Natural killer cell (primary cell): ENCODE measurements around the gene DOCK6. TPM values are rescaled to one million over a fixed set of nuclear protein-coding genes. Genes with fewer than 3 reads are reported as not detected.

Source experiments
- ATAC-seq, 3 donors: fragments of 150-1000 bp in 2 of 3; fragments of 200-7000 bp in 1 of 3; cut with Tn5 transposase; 1 replicate in 1 of 3; 2 replicates in 2 of 3; pipeline ENCODE4 v1.10.0; 2021; ENCODE audit warnings: mild to moderate bottlenecking in 2 of 3, moderate library complexity in 2 of 3
- DNase-seq, 2 donors: peaks; one replicate each; pipeline versions ENCODE4 v3.0.0 to v3.0.0-alpha.2; 2013 to 2021; ENCODE audit warnings: mixed read lengths in 1 of 2
- H3K27ac ChIP-seq: one replicate; pipeline ENCODE4 v1.5.1; 2013; ENCODE audit warnings: mild to moderate bottlenecking, low read length
- H3K27me3 ChIP-seq: one replicate; pipeline ENCODE4 v1.6.1; 2013; ENCODE audit warnings: low read length; ENCODE audit not compliant: control insufficient read depth, insufficient read depth
- H3K36me3 ChIP-seq: one replicate; pipeline ENCODE4 v1.6.1; 2013; ENCODE audit warnings: low read length; ENCODE audit not compliant: control insufficient read depth, insufficient read depth
- H3K4me1 ChIP-seq: one replicate; pipeline ENCODE4 v1.6.1; 2013; ENCODE audit warnings: low read length; ENCODE audit not compliant: control insufficient read depth, insufficient read depth
- H3K4me3 ChIP-seq: one replicate; pipeline ENCODE4 v1.5.1; 2013; ENCODE audit warnings: low read length
- H3K9me3 ChIP-seq: one replicate; pipeline ENCODE4 v1.6.1; 2013; ENCODE audit warnings: low read length; ENCODE audit not compliant: control insufficient read depth, insufficient read depth
- H3K27ac Mint-ChIP-seq, 2 donors: one replicate each; pipeline ENCODE4 v1.8.0; 2022; ENCODE audit warnings: mild to moderate bottlenecking in 2 of 2, mixed read lengths in 2 of 2, moderate library complexity in 1 of 2
- H3K27me3 Mint-ChIP-seq, 2 donors: one replicate each; pipeline ENCODE4 v1.8.0; 2022; ENCODE audit warnings: low read depth in 2 of 2, mixed read lengths in 2 of 2
- H3K36me3 Mint-ChIP-seq: one replicate; pipeline ENCODE4 v1.8.0; 2022; ENCODE audit warnings: mixed read lengths
- H3K4me1 Mint-ChIP-seq, 2 donors: one replicate each; pipeline ENCODE4 v1.8.0; 2022; ENCODE audit warnings: mixed read lengths in 2 of 2
- H3K4me3 Mint-ChIP-seq: one replicate; pipeline ENCODE4 v1.8.0; 2022; ENCODE audit warnings: mild to moderate bottlenecking, moderate library complexity, mixed read lengths
- H3K9me3 Mint-ChIP-seq, 2 donors: one replicate each; pipeline ENCODE4 v1.8.0; 2022; ENCODE audit warnings: mixed read lengths in 2 of 2
- CTCF ChIP-seq: fragments of 200-600 bp; IDR thresholded peaks from one replicate; pipeline ENCODE4 v1.8.0; 2022; ENCODE audit warnings: antibody characterized with exemption
- WGBS: methylation state at CpG from one replicate; pipeline ENCODE4 v1.1.7; 2013; ENCODE audit warnings: missing lambda C conversion rate; ENCODE audit not compliant: insufficient coverage; 5-methylcytosine and 5-hydroxymethylcytosine counted together
- intact Hi-C: fragments of 100-400 bp; cut with micrococcal nuclease; formaldehyde crosslinking; loops from one replicate; pipeline ENCODE4 v1.14.2; 2022
- total RNA-seq, 4 donors: library from RNA; stranded (reverse); fragments of 120-200 nt in 1 of 4; gene quantifications; one replicate each; pipeline versions ENCODE4 v1.2.3 to v1.2.4, GENCODE V29; 2013 to 2022

The DOCK6 gene
- total RNA-seq, 3 donors from 2014 or later (not counting 1 experiment from before 2014, with no cell fraction given), result 0.82 to 2.3 (median 0.86) TPM

GRCh38 chr19:11260996-11261395 is 1.3 kb downstream of the DOCK6 start:
- Histone ChIP-seq H3K4me1 (peaks cover 10% of the 10 kb centered on the region), H3K27ac (no peak overlapping the region), H3K27me3 (peaks cover 19% of the 10 kb centered on the region), H3K9me3 (no peaks in the 10 kb centered on the region), H3K36me3 (no peaks in the 10 kb centered on the region), H3K4me3 (no peak overlapping the region)
- ATAC-seq (no peak), DNase-seq (no peak)
- Mint-ChIP-seq H3K4me3 (peak overlapping the region; percentile 65), H3K36me3 (no peaks in the 10 kb centered on the region), H3K27ac (no peak overlapping the region), H3K27me3 (peaks cover 11 to 15% of the 10 kb centered on the region in 2 donors), H3K4me1 (no peaks in the 10 kb centered on the region), H3K9me3 (no peaks in the 10 kb centered on the region)
- no peak for TF ChIP-seq CTCF
- intact Hi-C loops, result no loop called here
- WGBS, result 92% methylated on average over 5 of the region's 5 CpGs

DNA sequence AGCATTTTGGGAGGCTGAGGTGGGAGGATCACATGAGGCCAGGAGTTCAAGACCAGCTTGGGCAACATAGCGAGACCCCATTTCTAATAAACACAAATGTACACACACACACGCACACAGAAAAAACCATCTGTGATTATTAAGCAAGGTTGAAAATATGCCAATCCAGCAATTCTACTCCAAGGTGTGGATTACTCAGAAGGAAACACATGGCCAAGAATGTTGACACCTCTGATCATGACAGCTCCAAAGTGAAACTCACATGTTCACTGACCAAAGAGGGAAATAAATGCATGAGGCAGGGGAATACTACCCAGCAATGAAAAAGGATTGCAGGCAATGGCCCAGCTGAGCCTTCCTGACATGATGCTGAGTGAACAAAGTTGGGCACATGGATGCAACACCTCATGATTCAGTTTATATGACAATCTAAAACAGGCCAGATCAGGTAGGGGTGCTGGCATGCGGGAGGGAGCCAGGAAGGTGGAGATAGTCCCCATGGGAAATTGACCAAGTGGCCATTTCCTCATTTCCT is 4.4 kb downstream of the DOCK6 start:
- Mint-ChIP-seq H3K4me3 (no peak overlapping the region), H3K9me3 (no peaks in the 10 kb centered on the region), H3K27me3 (peaks cover 0 to 15% of the 10 kb centered on the region in 2 donors), H3K4me1 (no peaks in the 10 kb centered on the region), H3K36me3 (no peaks in the 10 kb centered on the region), H3K27ac (no peak overlapping the region)
- peaks cover 10% of the 10 kb centered on the region for H3K4me1 ChIP-seq
- no peaks in the 10 kb centered on the region for H3K36me3 ChIP-seq
- no peak for DNase-seq
- intact Hi-C loops, result no loop called here
- no peaks in the 10 kb centered on the region for H3K9me3 ChIP-seq
- peaks cover 9% of the 10 kb centered on the region for H3K27me3 ChIP-seq
- H3K4me3 ChIP-seq, result no peak overlapping the region
- no peak for TF ChIP-seq CTCF
- ATAC-seq, result no peak
- 100% methylated on average over 2 of the region's 3 CpGs for WGBS
- no peak overlapping the region for H3K27ac ChIP-seq

- no peaks in the 10 kb centered on the region for H3K9me3 ChIP-seq
- Mint-ChIP-seq H3K36me3 (no peaks in the 10 kb centered on the region), H3K4me1 (no peaks in the 10 kb centered on the region), H3K9me3 (no peaks in the 10 kb centered on the region), H3K4me3 (no peak overlapping the region), H3K27ac (no peak overlapping the region), H3K27me3 (peaks cover 0 to 15% of the 10 kb centered on the region in 2 donors)
- H3K4me3 ChIP-seq, result no peak overlapping the region
- no peak overlapping the region for H3K27ac ChIP-seq
- TF ChIP-seq CTCF, result no peak
- intact Hi-C loops, result no loop called here
- H3K36me3 ChIP-seq, result no peaks in the 10 kb centered on the region
- no peaks in the 10 kb centered on the region for H3K27me3 ChIP-seq
- H3K4me1 ChIP-seq, result no peaks in the 10 kb centered on the region
- 20% methylated on average over 7 of the region's 7 CpGs for WGBS
- ATAC-seq (no peak), DNase-seq (no peak)
Observed at GRCh38 chr19:11256189-11256588, 6.1 kb downstream of the DOCK6 start.

- Mint-ChIP-seq H3K36me3 (no peaks in the 10 kb centered on the region), H3K27ac (no peak overlapping the region), H3K4me1 (no peaks in the 10 kb centered on the region), H3K4me3 (no peak overlapping the region), H3K27me3 (peaks cover 0 to 7% of the 10 kb centered on the region in 2 donors), H3K9me3 (no peaks in the 10 kb centered on the region)
- WGBS, result 92% methylated on average over 5 of the region's 5 CpGs
- no peak for TF ChIP-seq CTCF
- intact Hi-C loops, result no loop called here
- H3K36me3 ChIP-seq, result no peaks in the 10 kb centered on the region
- H3K4me3 ChIP-seq, result no peak overlapping the region
- no peaks in the 10 kb centered on the region for H3K9me3 ChIP-seq
- H3K4me1 ChIP-seq, result no peaks in the 10 kb centered on the region
- H3K27ac ChIP-seq, result no peak overlapping the region
- no peak for DNase-seq
- no peaks in the 10 kb centered on the region for H3K27me3 ChIP-seq
- no peak for ATAC-seq
Observed at GRCh38 chr19:11254666-11255065, 7.7 kb downstream of the DOCK6 start.
